ENCODE measurements around the gene PIEZO1. TPM values are rescaled to one million over a fixed set of nuclear protein-coding genes. Genes with fewer than 3 reads are reported as not detected.
A peak's percentile ranks its signal among the peaks of the same experiment; 100 is the strongest.

PIEZO1 gene
- total and polyA plus RNA-seq, 8 donors: 16.3 to 255 (median 31.8) TPM

DNA sequence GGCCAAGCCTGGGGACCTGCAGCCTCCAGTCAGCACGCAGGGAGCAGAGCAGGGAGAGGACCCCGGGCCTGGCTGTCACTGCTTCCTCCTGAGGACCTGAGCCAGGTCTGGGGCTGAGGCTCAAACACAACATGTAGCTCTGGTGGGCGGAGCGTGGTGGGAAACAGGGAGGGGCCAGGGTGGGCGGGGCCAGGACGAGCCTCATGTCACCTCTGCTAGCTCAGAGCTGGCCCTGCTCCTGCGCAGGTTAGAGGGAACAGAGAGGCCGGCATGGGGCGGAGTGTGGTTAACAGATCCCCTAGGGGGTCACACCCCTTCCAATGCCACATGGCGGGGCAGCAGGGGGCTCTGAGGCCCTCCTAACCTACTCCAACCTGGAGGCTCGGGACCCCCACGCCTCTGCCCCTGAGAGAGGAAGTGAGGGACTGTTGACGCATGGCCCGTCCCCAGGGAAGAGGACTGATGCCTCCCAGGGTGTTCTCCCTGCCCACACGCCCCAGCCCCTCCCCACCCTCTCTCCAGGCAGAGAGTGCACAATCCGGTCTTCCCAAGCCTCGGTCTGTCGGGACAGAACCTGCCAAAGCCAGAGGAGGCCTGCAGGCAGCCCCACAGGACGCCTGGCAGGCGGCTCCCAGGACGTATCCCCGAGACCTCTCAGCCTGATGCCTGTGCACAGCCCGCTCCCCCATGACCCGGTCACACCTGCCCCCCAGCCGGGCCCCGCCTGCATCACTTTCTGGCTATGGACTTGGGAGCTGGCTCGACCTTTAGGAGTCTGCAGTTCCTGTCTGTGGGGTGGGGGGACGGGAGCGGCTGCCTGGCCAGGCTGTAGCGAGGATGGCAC, 15.2 kb downstream of the PIEZO1 start:
- H3K9me3 ChIP-seq: no peaks in the 10 kb centered on the region
- H3K36me3 ChIP-seq: no peaks in the 10 kb centered on the region
- peak overlapping the region; percentile 78 to 85 (median 80) for H3K27ac ChIP-seq
- DNase-seq (peak in 4 of 6 donors; percentile 51 to 80 (median 66)), ATAC-seq (peak; percentile 39 to 60 (median 47)), FAIRE-seq (no peak)
- TF ChIP-seq, protein P1, sequence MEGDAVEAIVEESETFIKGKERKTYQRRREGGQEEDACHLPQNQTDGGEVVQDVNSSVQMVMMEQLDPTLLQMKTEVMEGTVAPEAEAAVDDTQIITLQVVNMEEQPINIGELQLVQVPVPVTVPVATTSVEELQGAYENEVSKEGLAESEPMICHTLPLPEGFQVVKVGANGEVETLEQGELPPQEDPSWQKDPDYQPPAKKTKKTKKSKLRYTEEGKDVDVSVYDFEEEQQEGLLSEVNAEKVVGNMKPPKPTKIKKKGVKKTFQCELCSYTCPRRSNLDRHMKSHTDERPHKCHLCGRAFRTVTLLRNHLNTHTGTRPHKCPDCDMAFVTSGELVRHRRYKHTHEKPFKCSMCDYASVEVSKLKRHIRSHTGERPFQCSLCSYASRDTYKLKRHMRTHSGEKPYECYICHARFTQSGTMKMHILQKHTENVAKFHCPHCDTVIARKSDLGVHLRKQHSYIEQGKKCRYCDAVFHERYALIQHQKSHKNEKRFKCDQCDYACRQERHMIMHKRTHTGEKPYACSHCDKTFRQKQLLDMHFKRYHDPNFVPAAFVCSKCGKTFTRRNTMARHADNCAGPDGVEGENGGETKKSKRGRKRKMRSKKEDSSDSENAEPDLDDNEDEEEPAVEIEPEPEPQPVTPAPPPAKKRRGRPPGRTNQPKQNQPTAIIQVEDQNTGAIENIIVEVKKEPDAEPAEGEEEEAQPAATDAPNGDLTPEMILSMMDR (IDR thresholded peaks at IDR 0.05): no peak
- peaks cover 0 to 6% (median 0%) of the 10 kb centered on the region in 3 donors for H3K4me1 ChIP-seq
- WGBS, 2 donors: 37 to 51% methylated on average over 28 to 30 of the region's 30 CpGs
- intact Hi-C loops (cut with DNase I): no loop called here
- H3K27me3 ChIP-seq: no peaks in the 10 kb centered on the region
- peak overlapping the region in 2 of 4 donors; percentile 2 to 5 for H3K4me3 ChIP-seq

DNA sequence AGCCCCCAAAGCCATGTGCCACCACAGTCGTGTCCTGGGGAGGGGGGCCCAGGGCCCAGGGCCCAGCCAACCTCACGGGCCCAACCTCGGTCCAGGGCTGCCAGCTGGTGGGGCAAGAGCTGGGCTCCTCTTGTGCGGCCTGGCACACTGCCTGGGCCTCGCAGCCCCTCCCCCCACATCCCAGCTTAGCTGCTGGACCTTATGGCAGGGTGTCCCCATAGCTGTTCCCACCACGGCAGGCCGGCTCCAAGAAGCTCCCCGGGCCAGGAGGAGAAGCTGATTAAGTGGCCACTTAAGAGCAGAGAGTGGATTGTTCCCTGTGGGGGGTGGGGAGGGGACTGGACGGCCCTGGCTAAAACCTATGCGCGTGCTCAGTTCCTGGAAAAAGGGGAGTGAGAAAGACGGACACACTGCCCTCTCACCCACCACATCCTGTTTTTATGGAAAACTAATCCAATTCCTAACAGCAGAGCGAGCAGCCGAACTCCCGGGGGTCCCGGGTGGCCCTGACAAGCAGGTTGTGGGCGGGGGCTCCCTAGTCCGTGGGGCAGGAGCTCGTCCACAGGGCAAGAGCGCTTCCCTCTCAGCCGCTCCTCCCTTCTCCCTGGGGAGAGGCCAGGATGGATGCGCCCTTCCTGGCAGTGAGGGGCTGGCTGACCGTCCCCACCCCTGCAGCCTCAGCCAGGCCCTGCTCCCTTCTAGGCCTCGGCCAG, 16.8 kb downstream of the PIEZO1 start:
- peak in 4 of 6 donors; percentile 40 to 84 (median 68) for DNase-seq
- FAIRE-seq: no peak
- 46 to 61% methylated on average over 24 of the region's 24 CpGs for WGBS, 2 donors
- Histone ChIP-seq H3K27me3 (no peaks in the 10 kb centered on the region), H3K27ac (peak overlapping the region; percentile 25 to 78 (median 56)), H3K36me3 (no peaks in the 10 kb centered on the region), H3K9me3 (no peaks in the 10 kb centered on the region), H3K4me1 (peaks cover 0 to 6% (median 0%) of the 10 kb centered on the region in 3 donors), H3K4me3 (no peak overlapping the region)
- intact Hi-C loops (cut with DNase I): no loop called here
- TF ChIP-seq, protein P1 (IDR thresholded peaks at IDR 0.05): no peak
- ATAC-seq: peak in 2 of 4 donors; percentile 6 to 14

DNA sequence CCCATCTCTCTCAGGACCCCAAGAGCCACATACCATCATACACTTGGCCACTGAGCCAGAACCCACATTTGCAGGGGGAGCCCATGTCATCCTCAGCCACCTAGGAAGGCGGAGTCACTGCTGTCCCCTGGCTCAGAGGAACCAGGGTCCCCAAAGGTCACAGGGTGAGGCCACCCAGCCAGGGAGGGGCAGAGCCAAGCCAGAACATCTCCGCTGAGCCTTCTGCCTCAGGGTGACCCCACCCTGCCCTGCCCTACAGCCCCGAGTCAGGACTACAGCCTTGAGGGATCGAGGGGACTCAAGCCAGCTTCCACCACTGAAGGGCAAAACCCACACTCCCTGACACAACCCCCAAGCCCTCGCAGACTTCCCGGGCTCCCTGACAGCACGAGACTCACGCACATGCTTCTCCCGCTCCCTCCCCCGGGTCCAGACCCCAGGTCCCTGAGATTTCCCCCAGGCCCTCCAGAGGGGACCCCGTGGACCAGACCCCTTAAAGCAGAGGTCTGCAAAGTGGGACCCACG, 17.4 kb downstream of the PIEZO1 start:
- no peak overlapping the region for H3K4me3 ChIP-seq
- H3K9me3 ChIP-seq: no peaks in the 10 kb centered on the region
- peak in 1 of 6 donors; percentile 35 for DNase-seq
- WGBS, 2 donors: 62 to 80% methylated on average over 11 to 12 of the region's 12 CpGs
- H3K4me1 ChIP-seq: peaks cover 0 to 6% (median 0%) of the 10 kb centered on the region in 3 donors
- TF ChIP-seq, protein P1 (IDR thresholded peaks at IDR 0.05): no peak
- no peaks in the 10 kb centered on the region for H3K27me3 ChIP-seq
- peak overlapping the region; percentile 25 to 78 (median 56) for H3K27ac ChIP-seq
- no peak for ATAC-seq
- H3K36me3 ChIP-seq: no peaks in the 10 kb centered on the region
- no peak for FAIRE-seq
- intact Hi-C loops (cut with DNase I): no loop called here

DNA sequence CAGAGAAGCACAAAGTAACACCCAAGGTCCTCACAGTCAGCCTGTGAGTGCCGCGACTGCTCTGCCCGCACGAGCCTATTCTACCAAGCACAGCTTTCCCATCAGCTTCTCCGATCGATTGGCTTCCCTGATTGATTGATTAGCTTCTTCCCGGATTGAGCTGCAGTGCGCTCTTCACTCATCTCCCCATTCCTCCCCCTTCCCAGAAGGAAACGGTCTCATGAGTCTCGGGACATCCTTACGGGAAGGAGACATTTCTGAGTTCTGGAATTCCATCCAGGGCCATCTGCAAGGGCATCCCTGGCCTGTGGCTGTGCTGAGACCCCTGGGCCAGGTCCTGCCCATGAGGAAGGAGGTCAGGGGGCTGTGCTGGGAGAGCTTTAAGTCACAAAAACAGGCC, 18.0 kb downstream of the PIEZO1 start:
- Histone ChIP-seq H3K4me1 (peaks cover 0 to 6% (median 0%) of the 10 kb centered on the region in 3 donors), H3K9me3 (no peaks in the 10 kb centered on the region), H3K4me3 (no peak overlapping the region), H3K27me3 (no peaks in the 10 kb centered on the region), H3K27ac (peak overlapping the region in 1 of 4 donors; percentile 35), H3K36me3 (no peaks in the 10 kb centered on the region)
- FAIRE-seq (no peak), ATAC-seq (no peak), DNase-seq (no peak)
- WGBS, 2 donors: 69 to 70% methylated on average over 11 of the region's 11 CpGs
- TF ChIP-seq, protein P1 (IDR thresholded peaks at IDR 0.05): no peak
- intact Hi-C loops (cut with DNase I): no loop called here

Measured in pancreas (tissue), 10 donors.